Astrocyte (in vitro differentiated cells and primary cell): ENCODE data around the gene TRPC4AP.

ENCODE experiments used
- CTCF ChIP-seq: IDR thresholded peaks from 2 replicates; pipeline ENCODE4 v1.5.1; 2011; ENCODE audit warnings: low read depth, mild to moderate bottlenecking, inconsistent platforms, low read length, moderate library complexity; ENCODE audit not compliant: insufficient read depth
- EZH2 ChIP-seq: IDR thresholded peaks from 2 replicates; pipeline ENCODE4 v1.6.1; 2012; ENCODE audit warnings: mild to moderate bottlenecking, low read length, inconsistent platforms; ENCODE audit not compliant: insufficient read depth

- TF ChIP-seq CTCF (no peak), EZH2 (no peak)
Observed at GRCh38 chr20:34983089-34983820, 109.4 kb downstream of the TRPC4AP start.
